Lung (tissue), 12 donors: ENCODE results near the gene COP1. TPM values are rescaled to one million over a fixed set of nuclear protein-coding genes. Genes with fewer than 3 reads are reported as not detected.
A peak's percentile ranks its signal among the peaks of the same experiment; 100 is the strongest.

Experiments
- ATAC-seq: fragments of 200-7000 bp; cut with Tn5 transposase; one replicate; pipeline ENCODE4 v1.9.1; 2020; ENCODE audit warnings: moderate number of reproducible peaks; ENCODE audit not compliant: insufficient read depth, low FRiP score
- DNase-seq, 3 donors: peaks; one replicate each; pipeline ENCODE4 v3.0.0-alpha.2; 2013 to 2017
- H3K27ac ChIP-seq, 2 donors: one replicate each; pipeline ENCODE4 v1.5.1; 2013; ENCODE audit warnings: mild to moderate bottlenecking in 2 of 2, moderate library complexity in 2 of 2, control low read depth in 1 of 2, inconsistent platforms in 1 of 2, low read depth in 1 of 2, low read length in 1 of 2
- H3K27me3 ChIP-seq, 3 donors: one replicate each; pipeline ENCODE4 v1.5.1; 2013; ENCODE audit warnings: low read length in 2 of 3; ENCODE audit not compliant: control insufficient read depth in 3 of 3, insufficient read depth in 3 of 3
- H3K36me3 ChIP-seq, 4 donors: one replicate each; pipeline ENCODE4 v1.5.1; 2013; ENCODE audit warnings: low read length in 4 of 4, mild to moderate bottlenecking in 1 of 4, moderate library complexity in 1 of 4; ENCODE audit not compliant: control insufficient read depth in 4 of 4, insufficient read depth in 4 of 4
- H3K4me1 ChIP-seq, 5 donors: one replicate each; pipeline ENCODE4 v1.5.1; 2013; ENCODE audit warnings: low read length in 5 of 5, mild to moderate bottlenecking in 2 of 5, moderate library complexity in 1 of 5; ENCODE audit not compliant: control insufficient read depth in 5 of 5, insufficient read depth in 5 of 5
- H3K4me3 ChIP-seq: one replicate; pipeline ENCODE4 v1.5.1; 2013; ENCODE audit warnings: mild to moderate bottlenecking, control low read depth, moderate library complexity
- H3K9ac ChIP-seq, 2 donors: one replicate each; pipeline ENCODE4 v1.5.1; 2013; ENCODE audit warnings: low read length in 2 of 2, control low read depth in 1 of 2; ENCODE audit not compliant: insufficient read depth in 1 of 2
- H3K9me3 ChIP-seq, 4 donors: one replicate each; pipeline ENCODE4 v1.5.1; 2013; ENCODE audit warnings: low read length in 3 of 4, mild to moderate bottlenecking in 1 of 4, moderate library complexity in 1 of 4; ENCODE audit not compliant: control insufficient read depth in 4 of 4, insufficient read depth in 3 of 4
- WGBS, 2 donors: extraction: QIAGEN DNeasy Blood & Tissue Kit; methylation state at CpG; one replicate each; pipeline ENCODE4 v1.1.7; 2013; 5-methylcytosine and 5-hydroxymethylcytosine counted together
- polyA plus RNA-seq, 2 donors: library from polyadenylated mRNA; stranded (reverse); fragments of 200-250 nt; gene quantifications; one replicate each; pipeline ENCODE4 v1.2.1, GENCODE V29; 2013
- total RNA-seq, 2 donors: library from RNA; depleted of rRNA in 1 of 2; stranded (reverse); fragments of >200 nt in 1 of 2; gene quantifications; one replicate each; pipeline ENCODE4 v1.2.1, GENCODE V29; 2014 to 2021
- TF ChIP-seq, protein P1 (sequence below): IDR thresholded peaks from 2 replicates; pipeline ENCODE4 v1.5.1; 2012; ENCODE audit warnings: mild to moderate bottlenecking; ENCODE audit errors: control extremely low read depth, extremely low read depth
- donor health status: control.
- donor health status: control.
- donor health status: Bipolar disorder and iron deficiency.
- donor health status: healthy.
- donor health status: DM: yes; HTN: yes; CAD: no.

The COP1 gene
- total and polyA plus RNA-seq, 4 donors: 31.3 to 71.4 (median 52.8) TPM

DNA sequence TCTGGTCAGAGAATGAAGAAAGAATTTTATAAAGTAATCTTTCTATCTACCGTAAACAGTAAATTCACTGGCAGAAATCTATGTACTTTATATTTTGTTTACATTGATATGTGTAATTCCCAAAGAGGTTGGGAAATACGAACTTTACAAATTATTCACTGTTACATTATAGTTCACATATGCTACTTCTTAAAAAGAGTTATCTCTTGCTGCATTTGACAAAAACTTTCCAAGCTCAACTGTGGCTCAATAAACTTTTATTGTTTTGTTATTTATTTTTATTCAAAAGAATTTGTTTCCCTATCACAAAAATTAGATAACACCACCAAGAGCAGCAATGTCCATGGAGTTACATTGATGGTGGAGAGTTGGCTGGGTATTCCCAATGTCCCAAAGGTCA, 262.5 kb downstream of the COP1 start:
- DNase-seq (peak in 2 of 3 donors; percentile 66 to 73), ATAC-seq (no peak)
- Histone ChIP-seq H3K4me3 (no peak overlapping the region), H3K9ac (no peak overlapping the region), H3K4me1 (peaks cover 0 to 10% (median 1%) of the 10 kb centered on the region in 5 donors), H3K27me3 (no peaks in the 10 kb centered on the region), H3K9me3 (no peaks in the 10 kb centered on the region), H3K36me3 (peaks cover 6 to 34% (median 8%) of the 10 kb centered on the region in 4 donors), H3K27ac (no peak overlapping the region)
- 92 to 97% methylated on average over 2 of the region's 2 CpGs for WGBS, 2 donors
- TF ChIP-seq, protein P1, sequence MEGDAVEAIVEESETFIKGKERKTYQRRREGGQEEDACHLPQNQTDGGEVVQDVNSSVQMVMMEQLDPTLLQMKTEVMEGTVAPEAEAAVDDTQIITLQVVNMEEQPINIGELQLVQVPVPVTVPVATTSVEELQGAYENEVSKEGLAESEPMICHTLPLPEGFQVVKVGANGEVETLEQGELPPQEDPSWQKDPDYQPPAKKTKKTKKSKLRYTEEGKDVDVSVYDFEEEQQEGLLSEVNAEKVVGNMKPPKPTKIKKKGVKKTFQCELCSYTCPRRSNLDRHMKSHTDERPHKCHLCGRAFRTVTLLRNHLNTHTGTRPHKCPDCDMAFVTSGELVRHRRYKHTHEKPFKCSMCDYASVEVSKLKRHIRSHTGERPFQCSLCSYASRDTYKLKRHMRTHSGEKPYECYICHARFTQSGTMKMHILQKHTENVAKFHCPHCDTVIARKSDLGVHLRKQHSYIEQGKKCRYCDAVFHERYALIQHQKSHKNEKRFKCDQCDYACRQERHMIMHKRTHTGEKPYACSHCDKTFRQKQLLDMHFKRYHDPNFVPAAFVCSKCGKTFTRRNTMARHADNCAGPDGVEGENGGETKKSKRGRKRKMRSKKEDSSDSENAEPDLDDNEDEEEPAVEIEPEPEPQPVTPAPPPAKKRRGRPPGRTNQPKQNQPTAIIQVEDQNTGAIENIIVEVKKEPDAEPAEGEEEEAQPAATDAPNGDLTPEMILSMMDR: no peak

DNA sequence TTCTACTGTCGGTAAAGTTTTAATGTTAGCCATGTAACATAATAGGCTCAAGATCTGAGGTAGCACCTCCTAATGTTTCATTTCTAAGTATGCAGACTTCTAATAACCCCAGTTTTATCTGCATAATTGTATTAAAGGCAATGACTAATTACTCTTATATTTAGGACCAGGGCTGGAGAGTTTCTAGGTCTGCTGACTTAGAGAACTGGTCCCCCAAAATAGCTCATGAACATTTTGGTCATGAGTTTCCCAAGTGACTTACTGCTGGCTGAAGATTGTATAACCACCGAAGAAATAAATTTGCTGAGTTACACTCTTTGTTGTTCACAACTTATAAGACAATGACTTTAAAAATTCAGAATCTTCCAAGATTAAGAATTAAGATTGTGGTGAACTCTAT, 265.9 kb downstream of the COP1 start:
- Histone ChIP-seq H3K9me3 (no peaks in the 10 kb centered on the region), H3K4me3 (no peak overlapping the region), H3K9ac (no peak overlapping the region), H3K4me1 (peaks cover 0 to 14% (median 1%) of the 10 kb centered on the region in 5 donors), H3K27ac (no peak overlapping the region), H3K27me3 (no peaks in the 10 kb centered on the region), H3K36me3 (peaks cover 2 to 27% (median 7%) of the 10 kb centered on the region in 4 donors)
- TF ChIP-seq, protein P1: no peak
- no peak for ATAC-seq
- 96 to 99% methylated on average over 2 of the region's 2 CpGs for WGBS, 2 donors
- no peak for DNase-seq

DNA sequence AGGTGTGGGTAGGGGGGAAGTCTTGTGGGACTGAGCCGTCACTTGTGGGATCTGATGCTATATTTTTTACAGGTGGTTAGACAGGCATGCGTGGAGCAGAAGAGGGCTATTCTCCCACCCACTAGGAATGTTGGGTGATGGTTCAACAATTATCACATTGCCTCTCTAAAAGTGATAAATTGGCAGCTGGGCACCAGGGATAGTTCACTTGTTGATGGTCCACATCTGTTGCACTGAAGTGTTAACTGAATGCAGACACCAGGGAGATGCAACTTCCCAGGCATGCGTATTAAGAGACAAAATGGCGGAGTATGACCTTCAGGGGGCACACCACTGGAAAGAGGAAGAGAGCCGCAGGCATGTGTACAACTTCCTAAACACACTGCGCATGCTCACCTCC, 270.4 kb downstream of the COP1 start:
- H3K36me3 ChIP-seq: peaks cover 2 to 14% (median 5%) of the 10 kb centered on the region in 4 donors
- no peaks in the 10 kb centered on the region for H3K27me3 ChIP-seq
- WGBS, 2 donors: 92% methylated on average over 6 of the region's 6 CpGs
- no peak overlapping the region for H3K27ac ChIP-seq
- DNase-seq (no peak), ATAC-seq (no peak)
- H3K4me1 ChIP-seq: peaks cover 0 to 8% (median 1%) of the 10 kb centered on the region in 5 donors
- H3K9me3 ChIP-seq: no peaks in the 10 kb centered on the region
- H3K4me3 ChIP-seq: no peak overlapping the region
- TF ChIP-seq, protein P1: no peak
- H3K9ac ChIP-seq: no peak overlapping the region

DNA sequence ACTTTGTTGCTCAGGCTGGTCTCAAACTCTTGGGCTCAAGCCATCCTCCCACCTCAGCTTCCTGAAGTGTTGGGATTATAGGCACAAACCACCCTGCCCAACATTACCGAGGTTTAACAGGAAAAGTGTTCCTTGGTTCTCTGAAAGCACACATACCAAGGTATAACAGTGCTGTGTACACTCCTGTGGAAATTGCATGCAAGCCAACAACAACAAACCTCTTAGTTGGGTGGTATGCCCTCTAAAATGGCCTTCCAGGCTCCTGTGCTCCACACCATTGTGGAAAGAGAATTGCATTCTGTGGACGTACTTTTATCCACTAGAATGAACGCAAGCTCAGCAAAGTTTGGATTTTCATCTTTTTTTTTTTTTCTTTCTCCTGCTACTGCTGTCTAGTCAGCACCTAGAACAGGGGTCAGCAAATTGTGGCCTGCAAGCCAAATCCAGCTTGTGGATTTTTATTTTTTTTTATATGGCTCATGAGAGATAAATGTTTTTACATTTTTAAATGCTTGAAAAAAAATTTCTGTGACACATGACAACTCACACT, 271.4 kb downstream of the COP1 start:
- Histone ChIP-seq H3K36me3 (peaks cover 0 to 9% (median 5%) of the 10 kb centered on the region in 4 donors), H3K27ac (no peak overlapping the region), H3K9me3 (no peaks in the 10 kb centered on the region), H3K9ac (no peak overlapping the region), H3K4me3 (no peak overlapping the region), H3K27me3 (no peaks in the 10 kb centered on the region), H3K4me1 (peaks cover 0 to 8% (median 1%) of the 10 kb centered on the region in 5 donors)
- 62 to 65% methylated on average over 3 of the region's 3 CpGs for WGBS, 2 donors
- ATAC-seq (no peak), DNase-seq (no peak)
- TF ChIP-seq, protein P1: no peak
